HG03066 (cell line): ENCODE results near the gene ACAP3.

Experiments
- ATAC-seq: cut with Tn5 transposase; IDR thresholded peaks from one replicate; pipeline ENCODE4 v1.9.1; 2021; ENCODE audit warnings: low read depth; ENCODE audit not compliant: unreplicated experiment

ACAP3 gene

GRCh38 chr1:1290238-1290731 is 17.4 kb downstream of the ACAP3 start:
- no peak for ATAC-seq

- no peak for ATAC-seq
These were observed 20.2 kb downstream of the ACAP3 start for GRCh38 chr1:1287288-1288110.

GRCh38 chr1:1286313-1287261 is 21.1 kb downstream of the ACAP3 start:
- no peak for ATAC-seq

- no peak for ATAC-seq
These were observed 22.0 kb downstream of the ACAP3 start for GRCh38 chr1:1285611-1286311.

GRCh38 chr1:1285102-1285571 is 22.6 kb downstream of the ACAP3 start:
- no peak for ATAC-seq

GRCh38 chr1:1284221-1285101 is 23.3 kb downstream of the ACAP3 start:
- no peak for ATAC-seq

GRCh38 chr1:1283821-1284220 is 23.9 kb downstream of the ACAP3 start:
- ATAC-seq = no peak

- no peak for ATAC-seq
These were observed 24.7 kb downstream of the ACAP3 start for GRCh38 chr1:1282998-1283397.

GRCh38 chr1:1281533-1282321 is 26.0 kb downstream of the ACAP3 start:
- ATAC-seq = no peak

- ATAC-seq = no peak
These were observed 26.8 kb downstream of the ACAP3 start for GRCh38 chr1:1280782-1281481.

GRCh38 chr1:1279028-1279427 is 28.7 kb downstream of the ACAP3 start:
- ATAC-seq = no peak

GRCh38 chr1:1278620-1279019 is 29.1 kb downstream of the ACAP3 start:
- ATAC-seq = no peak

- ATAC-seq = no peak
These were observed 31.9 kb downstream of the ACAP3 start for GRCh38 chr1:1275836-1276235.

- ATAC-seq = no peak
These were observed 32.7 kb downstream of the ACAP3 start for GRCh38 chr1:1274931-1275431.

GRCh38 chr1:1274299-1274930 is 33.3 kb downstream of the ACAP3 start:
- ATAC-seq = no peak

GRCh38 chr1:1273512-1274298 is 34.0 kb downstream of the ACAP3 start, which contains the start of gene UBE2J2:
TSS of gene UBE2J2 (minus strand) at chr1:1273854. CDS start at chr1:1267992, 5,862 bp downstream.
- ATAC-seq = peak; percentile 75

GRCh38 chr1:1273209-1273511 is 34.6 kb downstream of the ACAP3 start:
- ATAC-seq = peak; percentile 11
